ENCODE measurements around the gene PTPRC. TPM values are rescaled to one million over a fixed set of nuclear protein-coding genes. Genes with fewer than 3 reads are reported as not detected.

PTPRC gene
- total RNA-seq, 1 donor from 2014 or later: 0.29 TPM

- Histone ChIP-seq H3K36me3 (ENCODE audit: control insufficient read depth, insufficient read depth, low read length) (no peaks in the 10 kb centered on the region), H3K4me3 (ENCODE audit: low read depth, low read length) (no peak overlapping the region), H3K27me3 (ENCODE audit: control insufficient read depth, insufficient read depth, low read length) (no peaks in the 10 kb centered on the region)
- TF ChIP-seq CTCF (IDR thresholded peaks at IDR 0.05; ENCODE audit: insufficient read depth, low read length, poor library complexity, severe bottlenecking): no peak
- DNase-seq (ENCODE audit: low read depth): no peak
Observed at GRCh38 chr1:198655459-198656121, 16.8 kb downstream of the PTPRC start.

GRCh38 chr1:198656500-198656932, 17.7 kb downstream of the PTPRC start:
- Histone ChIP-seq H3K27me3 (ENCODE audit: control insufficient read depth, insufficient read depth, low read length) (no peaks in the 10 kb centered on the region), H3K36me3 (ENCODE audit: control insufficient read depth, insufficient read depth, low read length) (no peaks in the 10 kb centered on the region), H3K4me3 (ENCODE audit: low read depth, low read length) (no peak overlapping the region)
- no peak for DNase-seq (ENCODE audit: low read depth)
- TF ChIP-seq CTCF (IDR thresholded peaks at IDR 0.05; ENCODE audit: insufficient read depth, low read length, poor library complexity, severe bottlenecking): no peak

GRCh38 chr1:198657550-198658064, 18.8 kb downstream of the PTPRC start:
- Histone ChIP-seq H3K27me3 (ENCODE audit: control insufficient read depth, insufficient read depth, low read length) (no peaks in the 10 kb centered on the region), H3K36me3 (ENCODE audit: control insufficient read depth, insufficient read depth, low read length) (no peaks in the 10 kb centered on the region), H3K4me3 (ENCODE audit: low read depth, low read length) (no peak overlapping the region)
- no peak for TF ChIP-seq CTCF (IDR thresholded peaks at IDR 0.05; ENCODE audit: insufficient read depth, low read length, poor library complexity, severe bottlenecking)
- peak; percentile 68 for DNase-seq (ENCODE audit: low read depth)

GRCh38 chr1:198660341-198661261, 21.8 kb downstream of the PTPRC start:
- DNase-seq (ENCODE audit: low read depth): no peak
- TF ChIP-seq CTCF (IDR thresholded peaks at IDR 0.05; ENCODE audit: insufficient read depth, low read length, poor library complexity, severe bottlenecking): no peak

GRCh38 chr1:198662821-198663220, 24.0 kb downstream of the PTPRC start:
- H3K36me3 ChIP-seq (ENCODE audit: control insufficient read depth, insufficient read depth, low read length): no peaks in the 10 kb centered on the region
- DNase-seq (ENCODE audit: low read depth): no peak
- H3K4me3 ChIP-seq (ENCODE audit: low read depth, low read length): no peak overlapping the region
- no peaks in the 10 kb centered on the region for H3K27me3 ChIP-seq (ENCODE audit: control insufficient read depth, insufficient read depth, low read length)
- no peak for TF ChIP-seq CTCF (IDR thresholded peaks at IDR 0.05; ENCODE audit: insufficient read depth, low read length, poor library complexity, severe bottlenecking)

More at GRCh38 chr1:198660341-198661261, 21.8 kb downstream of the PTPRC start:
- H3K4me3 ChIP-seq (ENCODE audit: low read depth, low read length): no peak overlapping the region
- no peaks in the 10 kb centered on the region for H3K27me3 ChIP-seq (ENCODE audit: control insufficient read depth, insufficient read depth, low read length)
- no peaks in the 10 kb centered on the region for H3K36me3 ChIP-seq (ENCODE audit: control insufficient read depth, insufficient read depth, low read length)
